Stimulated activated CD8-positive, alpha-beta memory T cell treated with anti-CD3 and anti-CD28 coated beads, Interleukin-4, amount 100 ng/mL, for 24 hours (primary cell): ENCODE data around the gene RNF220.
"Not testable (repeated sequence)": the region's sequence is repeated elsewhere in the genome, so short reads cannot be mapped to it uniquely, and the experiment has no call there.

Experiments used
- DNase-seq: peaks from one replicate; pipeline ENCODE4 v3.0.0-alpha.2; 2020; ENCODE audit warnings: low read depth

RNF220 gene

DNA sequence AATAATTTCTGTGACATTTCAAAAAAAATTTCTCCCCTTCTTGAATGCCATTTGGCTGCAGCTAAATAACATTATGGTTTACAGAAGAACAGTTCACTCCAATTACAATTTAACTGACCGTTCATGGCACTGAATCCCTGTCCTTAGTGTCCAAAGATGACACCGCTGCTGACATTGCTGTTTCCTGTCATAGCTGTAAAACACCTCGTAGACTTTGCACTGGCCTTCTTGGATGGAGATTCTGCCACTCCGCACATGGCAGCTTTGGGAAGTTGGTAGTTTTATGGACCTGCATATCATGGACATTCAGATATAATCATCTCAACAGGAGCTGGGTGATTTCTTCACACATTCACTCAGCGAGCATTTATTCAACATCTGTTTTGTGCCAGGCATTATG, 274.4 kb downstream of the RNF220 start:
- DNase-seq: no peak

DNA sequence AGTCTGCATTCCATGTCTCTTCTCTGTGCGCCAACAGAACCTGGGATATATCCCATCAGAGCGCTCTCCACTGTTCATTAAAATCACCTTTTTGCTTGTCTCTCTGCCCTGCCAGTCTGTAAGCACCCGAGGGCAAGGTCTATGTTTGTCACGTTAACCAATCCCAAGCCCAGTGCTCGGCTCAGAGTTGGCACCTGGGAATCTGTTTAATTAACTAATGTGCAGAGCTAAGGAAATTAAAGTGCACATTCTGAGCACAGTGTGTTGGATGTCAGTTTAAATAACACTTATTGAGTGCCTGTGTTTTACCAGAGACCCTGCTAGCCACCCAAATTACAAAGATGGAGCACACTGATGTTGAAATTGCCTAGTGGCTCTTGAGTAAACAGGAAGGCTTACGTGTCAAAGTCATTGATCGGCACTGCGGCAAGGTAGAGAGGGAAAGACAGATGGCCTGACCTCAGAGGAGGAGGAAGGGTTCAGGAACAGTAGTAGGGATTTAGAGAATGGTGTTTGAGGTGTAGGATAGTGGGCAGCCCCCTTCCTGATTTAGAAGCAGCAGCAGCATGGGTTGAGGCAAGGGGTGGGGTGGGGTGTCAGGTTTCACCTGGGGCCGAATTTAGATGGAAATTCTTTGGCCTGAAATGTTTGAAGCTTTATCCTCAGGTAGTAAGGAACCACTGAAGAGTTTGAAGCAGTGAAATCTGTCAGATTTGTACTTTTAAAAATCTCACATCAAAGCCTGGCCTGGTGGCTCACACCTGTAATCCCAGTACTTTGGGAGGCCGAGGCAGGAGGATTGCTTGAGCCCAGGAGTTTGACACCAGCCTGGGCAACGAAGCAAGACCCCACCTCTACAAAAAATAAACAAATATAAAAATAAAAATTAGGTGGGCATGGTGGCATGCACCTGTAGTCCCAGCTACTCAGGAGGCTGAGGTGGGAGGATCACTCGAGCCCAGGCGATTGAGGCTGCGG, 277.1 kb downstream of the RNF220 start:
- no peak for DNase-seq

DNA sequence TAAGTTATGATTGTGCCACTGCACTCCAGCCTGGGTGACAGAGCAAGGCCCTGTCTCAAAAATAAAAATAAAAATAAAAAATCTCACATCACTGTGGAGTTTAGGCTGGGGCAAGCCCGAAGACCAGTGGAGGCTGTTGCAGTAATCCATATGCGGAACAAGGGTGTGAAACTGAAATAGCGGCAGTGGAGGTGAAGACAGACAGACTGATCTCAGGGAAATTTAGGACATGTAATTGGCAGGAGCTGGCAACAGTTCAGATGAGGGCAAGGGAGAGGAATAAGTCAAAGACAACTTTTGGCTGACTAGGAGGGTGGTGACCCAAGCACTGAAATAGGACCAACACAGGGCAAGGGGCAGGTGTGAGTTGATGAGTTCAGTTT, 277.8 kb downstream of the RNF220 start:
- DNase-seq: no peak

DNA sequence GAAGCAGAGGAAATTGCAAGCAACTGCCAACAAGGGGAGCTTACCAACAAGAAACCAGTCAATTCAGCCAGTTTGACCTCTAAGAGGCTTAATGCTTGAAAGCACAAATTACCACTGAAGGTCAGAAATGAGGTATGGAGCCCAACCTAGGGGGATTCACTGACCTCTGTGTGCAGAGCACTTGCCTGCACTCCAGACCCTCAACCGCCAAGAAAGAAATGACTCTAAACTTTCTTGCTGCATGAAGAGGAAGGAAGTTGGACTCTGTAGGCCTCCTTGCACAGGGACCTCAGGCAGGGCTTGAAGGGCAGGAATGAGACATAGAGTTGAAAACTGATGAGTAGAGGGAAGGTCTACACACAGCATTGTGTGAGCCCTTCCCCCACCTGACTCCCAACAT, 279.5 kb downstream of the RNF220 start:
- DNase-seq: no peak

DNA sequence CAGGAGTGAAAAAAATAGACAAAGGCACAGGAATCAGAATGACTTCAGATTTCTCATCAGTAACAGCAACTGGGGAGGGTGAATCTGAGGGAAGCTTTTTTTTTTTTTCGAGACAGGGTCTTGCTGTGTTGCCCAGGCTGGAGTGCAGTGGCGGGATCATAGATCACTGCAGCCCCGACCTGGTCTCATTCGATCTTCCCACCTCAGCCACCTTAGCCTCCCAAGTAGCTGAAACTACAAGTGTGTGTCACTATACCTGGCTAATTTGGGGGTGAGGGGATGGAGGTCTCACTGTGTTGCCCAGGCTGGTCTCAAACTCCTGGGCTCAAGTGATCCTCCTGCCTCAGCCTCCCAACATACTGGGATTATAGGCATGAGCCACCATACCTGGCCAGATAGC, 280.2 kb downstream of the RNF220 start:
- no peak for DNase-seq

DNA sequence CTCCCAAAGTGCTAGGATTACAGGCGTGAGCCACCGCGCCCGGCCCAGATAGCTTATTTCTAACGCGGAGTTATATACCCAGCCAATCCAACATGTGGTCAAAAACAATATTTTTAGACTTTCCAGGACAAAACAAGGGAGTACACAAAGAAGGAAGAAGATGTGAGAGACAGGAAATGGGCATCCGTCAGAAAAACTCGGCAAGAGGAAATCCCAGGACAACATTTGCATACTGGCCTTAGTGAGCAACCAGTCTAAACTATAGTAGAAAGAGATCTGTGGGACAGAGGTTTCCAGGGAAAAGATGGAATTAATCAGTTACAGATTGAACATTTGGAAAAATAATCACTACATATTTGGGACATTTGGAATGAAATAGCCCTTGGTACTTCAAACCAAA, 280.8 kb downstream of the RNF220 start:
- no peak for DNase-seq

DNA sequence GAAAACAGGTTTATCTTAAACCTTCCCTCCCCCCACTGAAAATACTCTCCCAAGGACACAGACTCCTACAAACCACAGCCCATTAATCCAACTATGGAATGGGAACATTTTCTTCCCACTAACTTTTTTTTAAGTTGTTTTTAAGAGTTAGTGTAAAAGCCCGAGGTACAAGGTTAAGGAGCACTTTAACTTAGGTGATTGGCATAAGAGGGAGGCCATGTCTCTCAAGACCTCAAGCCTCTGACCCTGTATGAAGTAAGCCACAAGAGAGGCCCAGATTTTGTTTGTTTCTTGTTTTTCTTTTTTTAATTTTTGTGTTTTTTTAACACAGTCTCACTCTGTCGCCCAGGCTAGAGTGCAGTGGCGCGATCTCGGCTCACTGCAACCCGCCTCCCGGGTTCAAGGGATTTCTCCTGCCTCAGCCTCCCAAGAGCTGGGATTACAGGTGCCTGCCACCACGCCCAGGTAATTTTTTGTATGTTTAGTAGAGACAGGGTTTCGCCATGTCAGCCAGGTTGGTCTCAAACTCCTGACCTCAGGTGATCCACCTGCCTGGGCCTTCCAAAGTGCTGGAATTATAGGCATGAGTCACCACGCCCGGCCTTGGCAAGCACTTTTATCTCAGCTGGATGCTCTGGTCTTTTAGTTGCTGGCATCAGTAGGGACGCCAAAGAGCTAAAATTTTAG, 283.8 kb downstream of the RNF220 start:
- no peak for DNase-seq

DNA sequence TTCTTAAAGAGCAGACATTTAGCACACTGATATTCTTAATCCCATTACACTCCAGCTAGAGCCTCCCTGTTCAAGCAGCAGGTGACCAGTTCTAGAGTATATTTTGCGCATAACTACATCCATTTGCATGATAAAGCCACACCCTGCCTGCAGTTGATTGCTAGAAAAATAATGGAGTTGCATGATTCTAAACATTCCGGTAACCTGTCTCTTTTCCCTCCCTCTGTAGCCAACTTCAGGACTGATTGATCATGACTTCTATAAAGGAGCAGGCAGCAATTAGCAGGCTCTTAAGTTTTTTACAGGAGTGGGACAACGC, 284.4 kb downstream of the RNF220 start:
- DNase-seq: no peak

DNA sequence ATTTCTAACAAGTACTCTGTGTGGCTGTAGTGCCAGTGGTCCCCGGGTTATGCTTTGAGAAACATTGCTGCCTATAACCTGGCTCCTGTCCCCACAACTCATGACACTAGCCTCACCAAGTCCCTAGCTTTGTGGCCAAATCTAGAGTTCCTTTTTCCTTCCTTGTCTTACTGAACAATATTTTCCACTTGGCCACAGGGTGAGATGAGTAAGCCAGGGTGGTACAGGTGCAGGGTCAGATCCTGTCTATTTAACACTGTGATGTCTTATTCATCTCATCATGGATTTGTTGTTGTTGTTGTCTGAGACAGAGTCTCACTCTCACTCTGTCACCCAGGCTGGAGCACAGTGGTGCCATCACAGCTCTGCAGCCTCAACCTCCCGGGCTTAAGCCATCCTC, 288.1 kb downstream of the RNF220 start:
- no peak for DNase-seq

DNA sequence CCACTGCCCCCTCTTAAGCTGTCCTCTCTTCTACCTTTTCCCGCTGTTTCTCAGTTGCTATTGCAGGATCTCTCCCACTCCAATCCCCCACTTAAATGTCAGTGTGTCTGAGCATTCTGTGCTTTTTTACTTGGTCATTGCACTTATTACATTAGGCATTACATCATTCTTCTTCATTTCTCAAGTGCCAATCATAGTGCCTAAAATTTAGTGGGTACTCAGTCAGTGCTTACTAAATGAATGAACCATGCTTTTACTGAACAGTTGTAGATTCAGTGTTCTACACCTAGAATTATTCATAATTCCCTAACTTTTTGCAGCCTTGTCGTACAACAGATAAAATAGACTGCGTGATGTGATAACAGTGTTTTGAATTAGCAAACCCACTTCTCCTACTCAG, 288.8 kb downstream of the RNF220 start:
- DNase-seq: no peak

DNA sequence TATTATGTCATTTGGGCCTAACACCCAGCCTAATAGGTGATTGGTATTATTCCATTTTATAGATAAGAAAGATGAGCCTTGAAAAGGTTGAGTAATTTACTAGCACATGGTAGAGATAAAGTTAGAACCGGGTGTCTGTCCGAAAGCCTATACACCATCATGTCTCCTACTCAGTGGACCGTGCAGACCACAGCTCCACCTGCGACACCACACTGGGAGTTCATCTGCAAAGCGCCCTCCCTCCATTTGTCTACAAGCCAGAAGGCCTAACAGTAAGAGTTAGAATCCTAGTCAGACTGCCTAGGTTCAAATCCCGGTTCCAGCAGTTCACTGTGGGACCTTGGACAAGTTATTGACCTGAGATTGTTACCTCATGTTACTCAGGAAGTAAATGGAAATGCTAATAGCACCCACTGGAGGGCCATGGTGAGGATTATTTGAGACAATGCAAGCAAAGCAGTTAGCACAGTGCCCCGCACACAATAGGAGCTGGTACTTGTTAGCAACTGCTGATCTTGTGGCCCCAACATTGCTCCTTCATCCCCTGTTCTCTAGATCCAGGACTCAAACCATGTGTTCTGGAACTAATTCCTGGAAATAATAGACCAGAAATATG, 289.9 kb downstream of the RNF220 start:
- no peak for DNase-seq

DNA sequence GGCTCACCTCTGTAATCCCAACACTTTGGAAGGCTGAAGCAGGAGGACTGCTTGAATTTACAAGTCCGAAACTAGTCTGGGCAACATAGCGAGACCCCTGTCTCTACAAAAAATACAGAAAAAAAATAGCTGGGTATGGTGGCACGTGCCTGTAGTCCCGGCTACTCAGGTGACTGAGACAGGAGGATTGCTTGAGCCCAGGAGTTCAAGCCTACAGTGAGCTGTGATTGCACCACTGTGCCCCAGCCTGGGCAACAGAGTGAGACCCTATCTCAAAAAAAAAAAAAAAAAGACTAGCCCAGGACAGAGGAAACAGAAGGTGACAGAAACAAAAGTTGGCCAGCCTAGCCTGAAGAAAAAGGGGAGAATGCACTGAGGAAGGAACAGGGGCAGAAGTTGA, 290.6 kb downstream of the RNF220 start:
- DNase-seq: no peak

DNA sequence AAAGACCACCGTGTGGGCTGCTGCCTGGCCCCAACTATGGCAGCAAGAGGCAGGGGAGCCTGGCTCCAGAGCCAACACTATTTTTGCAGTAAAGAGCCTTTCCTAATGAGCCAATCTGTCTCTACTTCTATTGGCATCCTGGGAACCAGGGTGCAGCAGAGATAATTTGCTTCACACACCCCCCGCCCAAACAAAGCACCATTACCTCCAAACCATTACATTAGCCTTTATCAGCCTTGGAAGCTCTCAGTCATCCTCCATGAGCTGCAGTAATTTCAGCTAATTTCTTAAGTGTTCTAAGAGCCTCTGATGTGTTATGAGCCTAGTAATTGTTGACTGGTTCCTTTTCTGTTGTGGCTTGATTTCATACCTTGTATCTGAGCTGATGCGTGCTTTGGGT, 291.0 kb downstream of the RNF220 start:
- no peak for DNase-seq

DNA sequence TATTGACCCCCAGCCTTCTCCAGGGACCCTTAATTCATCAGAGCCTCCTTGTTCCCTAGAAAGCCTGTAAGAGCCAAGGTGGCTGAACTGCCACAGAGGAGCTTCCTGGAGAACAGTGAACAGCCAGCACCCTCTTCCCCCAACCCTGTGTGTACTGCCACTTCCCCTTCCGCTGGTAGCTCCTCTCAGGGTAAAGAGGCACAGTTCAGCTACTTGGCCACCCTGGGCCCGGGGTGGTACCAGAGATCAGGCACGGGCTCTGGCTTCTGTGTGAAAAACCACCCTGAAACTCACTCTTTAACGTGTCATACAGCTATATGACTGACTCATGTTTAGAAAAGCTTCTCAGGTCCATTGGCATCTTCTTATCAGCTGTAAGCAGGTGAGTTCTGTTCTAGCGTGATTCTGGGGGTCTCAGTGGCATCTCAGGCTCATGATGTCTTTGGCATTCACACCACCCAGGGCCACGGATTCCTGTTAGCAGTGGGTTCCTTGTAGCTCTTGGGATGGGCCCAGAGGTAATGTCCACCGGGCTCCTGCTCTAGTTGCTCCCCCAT, 291.8 kb downstream of the RNF220 start:
- no peak for DNase-seq

DNA sequence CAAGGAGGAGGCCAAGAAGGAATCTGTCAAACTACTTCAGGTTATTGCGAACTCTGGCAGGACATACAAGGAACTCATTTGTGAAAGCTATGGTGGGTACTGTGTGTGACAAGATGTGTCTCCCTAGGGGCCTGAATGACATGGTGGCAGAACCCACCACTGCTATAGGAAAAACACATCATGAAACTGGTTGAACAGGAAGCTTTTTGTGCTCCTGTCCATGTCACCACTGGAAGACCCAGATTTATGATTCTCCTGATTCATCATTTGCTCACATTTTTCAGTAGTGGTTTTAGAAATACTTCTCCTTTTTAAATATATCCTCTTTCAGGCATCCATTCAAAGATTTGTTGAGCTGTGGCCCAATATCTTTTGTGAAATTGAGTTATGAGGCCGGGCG, 293.1 kb downstream of the RNF220 start:
- DNase-seq: no peak

DNA sequence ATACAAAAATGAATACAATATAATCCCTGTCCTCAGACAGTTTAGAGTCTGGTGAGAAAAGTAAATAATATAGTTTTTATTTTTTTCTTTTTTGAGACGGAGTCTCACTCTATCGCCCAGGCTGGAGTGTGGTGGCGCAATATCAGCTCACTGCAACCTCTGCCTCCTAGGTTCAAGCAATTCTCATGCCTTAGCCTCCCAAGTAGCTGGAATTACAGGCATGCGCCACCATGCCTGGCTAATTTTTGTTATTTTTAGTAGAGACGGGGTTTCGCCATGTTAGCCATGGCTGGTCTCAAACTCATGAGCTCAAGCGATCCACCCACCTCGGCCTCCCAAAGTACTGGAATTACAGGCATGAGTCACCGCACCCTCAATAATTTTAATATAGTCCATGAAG, 294.3 kb downstream of the RNF220 start:
- not testable (repeated sequence) for DNase-seq

DNA sequence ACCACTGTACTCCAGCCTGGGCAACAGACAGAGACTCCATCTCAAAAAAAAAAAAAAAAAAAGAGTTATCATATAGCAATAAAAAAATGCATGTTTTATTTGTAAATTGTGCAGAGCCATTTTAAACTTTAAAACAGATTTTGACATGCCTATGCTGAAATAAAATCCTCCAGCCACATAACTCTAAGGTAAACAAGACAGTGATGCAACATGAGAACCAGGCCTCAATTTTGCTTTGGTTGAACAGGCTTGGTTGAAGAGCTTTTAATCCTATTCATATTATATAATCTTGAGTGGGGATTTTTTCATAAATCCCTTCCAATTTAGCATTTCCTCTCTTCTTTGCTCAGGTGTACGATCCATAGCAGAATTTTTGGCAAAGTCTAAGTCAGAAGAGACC, 295.5 kb downstream of the RNF220 start:
- no peak for DNase-seq

DNA sequence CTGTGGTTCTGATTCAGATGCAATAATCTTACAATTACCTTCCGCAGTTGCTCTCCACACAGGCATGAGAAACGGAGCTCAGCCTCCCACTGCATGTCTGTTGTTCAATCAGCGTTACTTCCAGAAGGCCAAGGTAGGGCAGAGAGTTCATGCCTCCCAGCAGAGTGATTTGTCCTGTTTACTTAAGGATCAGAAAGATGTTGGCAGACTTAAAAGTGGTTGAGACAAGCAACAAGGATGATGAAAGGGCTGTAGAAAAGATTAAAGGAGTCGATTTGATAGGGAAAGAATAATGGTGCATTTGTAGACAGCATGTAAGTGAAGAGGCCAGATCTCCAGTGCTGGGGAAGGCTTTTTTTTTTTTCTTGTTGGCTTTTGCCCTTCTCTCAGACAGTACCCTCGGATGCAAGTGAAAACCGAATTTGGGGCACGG, 296.1 kb downstream of the RNF220 start:
- no peak for DNase-seq
